ENCODE results near the gene FMOD.

FMOD gene

DNA sequence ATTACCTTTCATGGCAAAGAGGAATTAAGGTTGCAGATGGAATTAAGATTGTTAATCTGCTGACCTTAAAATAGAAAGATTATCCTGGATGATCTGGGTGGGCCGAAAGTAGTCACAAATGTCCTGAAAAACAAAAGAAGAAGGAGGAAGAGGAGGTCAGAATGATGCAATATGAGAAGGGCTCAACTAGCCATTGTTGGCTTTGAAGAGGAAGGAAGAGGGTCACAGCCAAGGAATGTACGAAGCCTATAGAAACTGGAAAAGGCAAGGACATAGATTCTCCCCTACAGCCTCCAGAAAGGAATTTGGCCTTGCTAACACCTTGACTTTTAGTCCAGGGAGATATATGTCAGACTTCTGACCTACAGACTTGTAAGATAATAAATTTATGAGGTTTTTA lies 39.4 kb upstream of the FMOD start:
- CTCF ChIA-PET: no interaction called here
- H3K27ac ChIP-seq (ENCODE audit: extremely low read depth, low read depth, low read length): no peak overlapping the region

DNA sequence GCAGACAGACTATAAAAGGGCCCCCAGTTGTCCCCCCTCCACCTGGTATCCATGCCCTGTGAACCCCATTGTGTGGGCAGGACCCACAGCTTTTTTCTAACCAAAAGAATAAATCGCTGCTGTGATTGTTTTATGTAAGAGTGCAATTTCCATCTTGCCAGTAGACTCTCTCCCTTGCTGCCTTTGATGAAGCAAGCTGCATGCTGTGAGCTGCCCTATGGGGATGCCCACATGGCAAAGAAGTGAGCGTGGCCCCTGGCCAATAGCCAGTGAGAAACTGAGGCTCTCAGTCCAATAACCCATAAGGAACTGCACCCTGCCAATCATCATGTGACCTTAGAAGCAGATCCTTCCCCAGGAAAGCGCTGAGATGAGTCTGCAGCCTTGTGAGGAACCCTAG lies 37.8 kb upstream of the FMOD start:
- ChIA-PET POLR2A (no interaction called here), CTCF (interaction anchor here (0.6 to 1.0 kb wide), 3 partner anchors 12 to 120 kb away, joined by 3 to 4 read pairs (median 3); no protein-coding TSS in a partner anchor)
- no peak overlapping the region for H3K4me3 ChIP-seq (ENCODE audit: low read depth, low read length)
- no peaks in the 10 kb centered on the region for H3K36me3 ChIP-seq (ENCODE audit: control insufficient read depth in 2 of 2, insufficient read depth in 1 of 2, low read length in 2 of 2)
- no peaks in the 10 kb centered on the region for H3K9me3 ChIP-seq (ENCODE audit: control insufficient read depth, insufficient read depth, low read depth, low read length)
- H3K27ac ChIP-seq (ENCODE audit: extremely low read depth, low read depth, low read length): no peak overlapping the region
- no peaks in the 10 kb centered on the region for H3K4me1 ChIP-seq (ENCODE audit: control insufficient read depth, insufficient read depth, low read length)
- TF ChIP-seq ZNF274 (IDR thresholded peaks at IDR 0.05; ENCODE audit: low read length) (no peak), ZNF274 (tag by site-specific recombination; IDR thresholded peaks at IDR 0.05; ENCODE audit: borderline replicate concordance) (no peak), ZXDB (tag by site-specific recombination; IDR thresholded peaks at IDR 0.05) (no peak), ZNF549 (tag by site-specific recombination; IDR thresholded peaks at IDR 0.05) (no peak), GLI2 (tag by site-specific recombination; IDR thresholded peaks at IDR 0.05; ENCODE audit: borderline replicate concordance, low read depth) (no peak), BCL11B (tag by site-specific recombination; IDR thresholded peaks at IDR 0.05; ENCODE audit: low read depth) (no peak), ZNF37A (tag by site-specific recombination; IDR thresholded peaks at IDR 0.05) (no peak), ZNF169 (tag by site-specific recombination; IDR thresholded peaks at IDR 0.05) (no peak), GLI4 (tag by site-specific recombination; IDR thresholded peaks at IDR 0.05) (no peak), ZNF239 (tag by site-specific recombination; IDR thresholded peaks at IDR 0.05) (no peak), MZF1 (tag by site-specific recombination; IDR thresholded peaks at IDR 0.05; ENCODE audit: borderline replicate concordance) (no peak), ZNF174 (tag by site-specific recombination; IDR thresholded peaks at IDR 0.05) (no peak)
- TF ChIP-seq, protein P1, sequence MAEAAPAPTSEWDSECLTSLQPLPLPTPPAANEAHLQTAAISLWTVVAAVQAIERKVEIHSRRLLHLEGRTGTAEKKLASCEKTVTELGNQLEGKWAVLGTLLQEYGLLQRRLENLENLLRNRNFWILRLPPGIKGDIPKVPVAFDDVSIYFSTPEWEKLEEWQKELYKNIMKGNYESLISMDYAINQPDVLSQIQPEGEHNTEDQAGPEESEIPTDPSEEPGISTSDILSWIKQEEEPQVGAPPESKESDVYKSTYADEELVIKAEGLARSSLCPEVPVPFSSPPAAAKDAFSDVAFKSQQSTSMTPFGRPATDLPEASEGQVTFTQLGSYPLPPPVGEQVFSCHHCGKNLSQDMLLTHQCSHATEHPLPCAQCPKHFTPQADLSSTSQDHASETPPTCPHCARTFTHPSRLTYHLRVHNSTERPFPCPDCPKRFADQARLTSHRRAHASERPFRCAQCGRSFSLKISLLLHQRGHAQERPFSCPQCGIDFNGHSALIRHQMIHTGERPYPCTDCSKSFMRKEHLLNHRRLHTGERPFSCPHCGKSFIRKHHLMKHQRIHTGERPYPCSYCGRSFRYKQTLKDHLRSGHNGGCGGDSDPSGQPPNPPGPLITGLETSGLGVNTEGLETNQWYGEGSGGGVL (tag by site-specific recombination; IDR thresholded peaks at IDR 0.05): no peak
- TF ChIP-seq, protein P2, sequence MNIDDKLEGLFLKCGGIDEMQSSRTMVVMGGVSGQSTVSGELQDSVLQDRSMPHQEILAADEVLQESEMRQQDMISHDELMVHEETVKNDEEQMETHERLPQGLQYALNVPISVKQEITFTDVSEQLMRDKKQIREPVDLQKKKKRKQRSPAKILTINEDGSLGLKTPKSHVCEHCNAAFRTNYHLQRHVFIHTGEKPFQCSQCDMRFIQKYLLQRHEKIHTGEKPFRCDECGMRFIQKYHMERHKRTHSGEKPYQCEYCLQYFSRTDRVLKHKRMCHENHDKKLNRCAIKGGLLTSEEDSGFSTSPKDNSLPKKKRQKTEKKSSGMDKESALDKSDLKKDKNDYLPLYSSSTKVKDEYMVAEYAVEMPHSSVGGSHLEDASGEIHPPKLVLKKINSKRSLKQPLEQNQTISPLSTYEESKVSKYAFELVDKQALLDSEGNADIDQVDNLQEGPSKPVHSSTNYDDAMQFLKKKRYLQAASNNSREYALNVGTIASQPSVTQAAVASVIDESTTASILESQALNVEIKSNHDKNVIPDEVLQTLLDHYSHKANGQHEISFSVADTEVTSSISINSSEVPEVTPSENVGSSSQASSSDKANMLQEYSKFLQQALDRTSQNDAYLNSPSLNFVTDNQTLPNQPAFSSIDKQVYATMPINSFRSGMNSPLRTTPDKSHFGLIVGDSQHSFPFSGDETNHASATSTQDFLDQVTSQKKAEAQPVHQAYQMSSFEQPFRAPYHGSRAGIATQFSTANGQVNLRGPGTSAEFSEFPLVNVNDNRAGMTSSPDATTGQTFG (tag by site-specific recombination; IDR thresholded peaks at IDR 0.05; ENCODE audit: borderline replicate concordance): no peak
- TF ChIP-seq, protein P3, sequence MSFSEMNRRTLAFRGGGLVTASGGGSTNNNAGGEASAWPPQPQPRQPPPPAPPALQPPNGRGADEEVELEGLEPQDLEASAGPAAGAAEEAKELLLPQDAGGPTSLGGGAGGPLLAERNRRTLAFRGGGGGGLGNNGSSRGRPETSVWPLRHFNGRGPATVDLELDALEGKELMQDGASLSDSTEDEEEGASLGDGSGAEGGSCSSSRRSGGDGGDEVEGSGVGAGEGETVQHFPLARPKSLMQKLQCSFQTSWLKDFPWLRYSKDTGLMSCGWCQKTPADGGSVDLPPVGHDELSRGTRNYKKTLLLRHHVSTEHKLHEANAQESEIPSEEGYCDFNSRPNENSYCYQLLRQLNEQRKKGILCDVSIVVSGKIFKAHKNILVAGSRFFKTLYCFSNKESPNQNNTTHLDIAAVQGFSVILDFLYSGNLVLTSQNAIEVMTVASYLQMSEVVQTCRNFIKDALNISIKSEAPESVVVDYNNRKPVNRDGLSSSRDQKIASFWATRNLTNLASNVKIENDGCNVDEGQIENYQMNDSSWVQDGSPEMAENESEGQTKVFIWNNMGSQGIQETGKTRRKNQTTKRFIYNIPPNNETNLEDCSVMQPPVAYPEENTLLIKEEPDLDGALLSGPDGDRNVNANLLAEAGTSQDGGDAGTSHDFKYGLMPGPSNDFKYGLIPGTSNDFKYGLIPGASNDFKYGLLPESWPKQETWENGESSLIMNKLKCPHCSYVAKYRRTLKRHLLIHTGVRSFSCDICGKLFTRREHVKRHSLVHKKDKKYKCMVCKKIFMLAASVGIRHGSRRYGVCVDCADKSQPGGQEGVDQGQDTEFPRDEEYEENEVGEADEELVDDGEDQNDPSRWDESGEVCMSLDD (tag by site-specific recombination; IDR thresholded peaks at IDR 0.05): no peak
- TF ChIP-seq, protein P4, sequence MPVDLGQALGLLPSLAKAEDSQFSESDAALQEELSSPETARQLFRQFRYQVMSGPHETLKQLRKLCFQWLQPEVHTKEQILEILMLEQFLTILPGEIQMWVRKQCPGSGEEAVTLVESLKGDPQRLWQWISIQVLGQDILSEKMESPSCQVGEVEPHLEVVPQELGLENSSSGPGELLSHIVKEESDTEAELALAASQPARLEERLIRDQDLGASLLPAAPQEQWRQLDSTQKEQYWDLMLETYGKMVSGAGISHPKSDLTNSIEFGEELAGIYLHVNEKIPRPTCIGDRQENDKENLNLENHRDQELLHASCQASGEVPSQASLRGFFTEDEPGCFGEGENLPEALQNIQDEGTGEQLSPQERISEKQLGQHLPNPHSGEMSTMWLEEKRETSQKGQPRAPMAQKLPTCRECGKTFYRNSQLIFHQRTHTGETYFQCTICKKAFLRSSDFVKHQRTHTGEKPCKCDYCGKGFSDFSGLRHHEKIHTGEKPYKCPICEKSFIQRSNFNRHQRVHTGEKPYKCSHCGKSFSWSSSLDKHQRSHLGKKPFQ (tag by site-specific recombination; IDR thresholded peaks at IDR 0.05): no peak
- TF ChIP-seq, protein P5, sequence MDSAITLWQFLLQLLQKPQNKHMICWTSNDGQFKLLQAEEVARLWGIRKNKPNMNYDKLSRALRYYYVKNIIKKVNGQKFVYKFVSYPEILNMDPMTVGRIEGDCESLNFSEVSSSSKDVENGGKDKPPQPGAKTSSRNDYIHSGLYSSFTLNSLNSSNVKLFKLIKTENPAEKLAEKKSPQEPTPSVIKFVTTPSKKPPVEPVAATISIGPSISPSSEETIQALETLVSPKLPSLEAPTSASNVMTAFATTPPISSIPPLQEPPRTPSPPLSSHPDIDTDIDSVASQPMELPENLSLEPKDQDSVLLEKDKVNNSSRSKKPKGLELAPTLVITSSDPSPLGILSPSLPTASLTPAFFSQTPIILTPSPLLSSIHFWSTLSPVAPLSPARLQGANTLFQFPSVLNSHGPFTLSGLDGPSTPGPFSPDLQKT (IDR thresholded peaks at IDR 0.05; ENCODE audit: borderline replicate concordance, low read depth, low read length): no peak
- TF ChIP-seq, protein P6, sequence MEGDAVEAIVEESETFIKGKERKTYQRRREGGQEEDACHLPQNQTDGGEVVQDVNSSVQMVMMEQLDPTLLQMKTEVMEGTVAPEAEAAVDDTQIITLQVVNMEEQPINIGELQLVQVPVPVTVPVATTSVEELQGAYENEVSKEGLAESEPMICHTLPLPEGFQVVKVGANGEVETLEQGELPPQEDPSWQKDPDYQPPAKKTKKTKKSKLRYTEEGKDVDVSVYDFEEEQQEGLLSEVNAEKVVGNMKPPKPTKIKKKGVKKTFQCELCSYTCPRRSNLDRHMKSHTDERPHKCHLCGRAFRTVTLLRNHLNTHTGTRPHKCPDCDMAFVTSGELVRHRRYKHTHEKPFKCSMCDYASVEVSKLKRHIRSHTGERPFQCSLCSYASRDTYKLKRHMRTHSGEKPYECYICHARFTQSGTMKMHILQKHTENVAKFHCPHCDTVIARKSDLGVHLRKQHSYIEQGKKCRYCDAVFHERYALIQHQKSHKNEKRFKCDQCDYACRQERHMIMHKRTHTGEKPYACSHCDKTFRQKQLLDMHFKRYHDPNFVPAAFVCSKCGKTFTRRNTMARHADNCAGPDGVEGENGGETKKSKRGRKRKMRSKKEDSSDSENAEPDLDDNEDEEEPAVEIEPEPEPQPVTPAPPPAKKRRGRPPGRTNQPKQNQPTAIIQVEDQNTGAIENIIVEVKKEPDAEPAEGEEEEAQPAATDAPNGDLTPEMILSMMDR (tag by site-specific recombination; IDR thresholded peaks at IDR 0.05): no peak
- TF ChIP-seq, protein P7, sequence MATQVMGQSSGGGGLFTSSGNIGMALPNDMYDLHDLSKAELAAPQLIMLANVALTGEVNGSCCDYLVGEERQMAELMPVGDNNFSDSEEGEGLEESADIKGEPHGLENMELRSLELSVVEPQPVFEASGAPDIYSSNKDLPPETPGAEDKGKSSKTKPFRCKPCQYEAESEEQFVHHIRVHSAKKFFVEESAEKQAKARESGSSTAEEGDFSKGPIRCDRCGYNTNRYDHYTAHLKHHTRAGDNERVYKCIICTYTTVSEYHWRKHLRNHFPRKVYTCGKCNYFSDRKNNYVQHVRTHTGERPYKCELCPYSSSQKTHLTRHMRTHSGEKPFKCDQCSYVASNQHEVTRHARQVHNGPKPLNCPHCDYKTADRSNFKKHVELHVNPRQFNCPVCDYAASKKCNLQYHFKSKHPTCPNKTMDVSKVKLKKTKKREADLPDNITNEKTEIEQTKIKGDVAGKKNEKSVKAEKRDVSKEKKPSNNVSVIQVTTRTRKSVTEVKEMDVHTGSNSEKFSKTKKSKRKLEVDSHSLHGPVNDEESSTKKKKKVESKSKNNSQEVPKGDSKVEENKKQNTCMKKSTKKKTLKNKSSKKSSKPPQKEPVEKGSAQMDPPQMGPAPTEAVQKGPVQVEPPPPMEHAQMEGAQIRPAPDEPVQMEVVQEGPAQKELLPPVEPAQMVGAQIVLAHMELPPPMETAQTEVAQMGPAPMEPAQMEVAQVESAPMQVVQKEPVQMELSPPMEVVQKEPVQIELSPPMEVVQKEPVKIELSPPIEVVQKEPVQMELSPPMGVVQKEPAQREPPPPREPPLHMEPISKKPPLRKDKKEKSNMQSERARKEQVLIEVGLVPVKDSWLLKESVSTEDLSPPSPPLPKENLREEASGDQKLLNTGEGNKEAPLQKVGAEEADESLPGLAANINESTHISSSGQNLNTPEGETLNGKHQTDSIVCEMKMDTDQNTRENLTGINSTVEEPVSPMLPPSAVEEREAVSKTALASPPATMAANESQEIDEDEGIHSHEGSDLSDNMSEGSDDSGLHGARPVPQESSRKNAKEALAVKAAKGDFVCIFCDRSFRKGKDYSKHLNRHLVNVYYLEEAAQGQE (tag by site-specific recombination; IDR thresholded peaks at IDR 0.05): no peak

More for the DNA sequence above, 39.4 kb upstream of the FMOD start:
- TF ChIP-seq ZNF701 (tag by site-specific recombination; IDR thresholded peaks at IDR 0.05): no peak
- TF ChIP-seq ZNF10 (tag by site-specific recombination; IDR thresholded peaks at IDR 0.05): no peak
- Histone ChIP-seq H3K4me1 (ENCODE audit: control insufficient read depth, insufficient read depth, low read length) (no peaks in the 10 kb centered on the region), H3K9me3 (ENCODE audit: control insufficient read depth, insufficient read depth, low read depth, low read length) (no peaks in the 10 kb centered on the region), H3K36me3 (ENCODE audit: control insufficient read depth in 2 of 2, insufficient read depth in 1 of 2, low read length in 2 of 2) (no peaks in the 10 kb centered on the region), H3K4me3 (ENCODE audit: low read depth, low read length) (no peak overlapping the region)
- POLR2A ChIA-PET: no interaction called here
